Measurements from ENCODE around the gene FDXR. TPM values are rescaled to one million over a fixed set of nuclear protein-coding genes. Genes with fewer than 3 reads are reported as not detected.

The FDXR gene
- total and polyA plus RNA-seq, 9 of the 15 experiments (the other 6 are each of a cell fraction or from before 2014, with no cell fraction given), result 0.89 to 70.7 (median 30.9) TPM

GRCh38 chr17:74860872-74861661 lies 11.7 kb downstream of the FDXR start:
- Histone ChIP-seq H4K20me1 (replicated peaks; ENCODE audit: control insufficient read depth, insufficient read depth, low read length) (no peaks in the 10 kb centered on the region), H3K79me2 (ENCODE audit: control insufficient read depth, insufficient read depth, low read length) (no peaks in the 10 kb centered on the region), H3K9ac (ENCODE audit: insufficient read depth in 1 of 2, low read depth in 2 of 2, low read length in 2 of 2) (no peak overlapping the region), H2AFZ (ENCODE audit: low read depth, low read length) (no peak overlapping the region), H3K4me2 (ENCODE audit: insufficient read depth, low read length) (no peak overlapping the region), H3K4me3 (no peak overlapping the region), H3K9me3 (replicated peaks; ENCODE audit: control insufficient read depth, insufficient read depth, low read depth, low read length) (no peaks in the 10 kb centered on the region), H3K27ac (ENCODE audit: extremely low read depth, low read depth, low read length) (no peak overlapping the region), H3K4me1 (replicated peaks in 1 of 2; ENCODE audit: control insufficient read depth in 2 of 2, insufficient read depth in 2 of 2, low read length in 2 of 2) (peaks cover 12 to 60% of the 10 kb centered on the region in 2 experiments), H3K36me3 (ENCODE audit: control insufficient read depth, insufficient read depth, low read length) (peaks cover 37% of the 10 kb centered on the region; the same call in 2 of the 3 replicates), H3K27me3 (ENCODE audit: control insufficient read depth in 2 of 2, insufficient read depth in 2 of 2, low read length in 2 of 2) (peaks cover 0 to 10% of the 10 kb centered on the region in 2 experiments; a peak in 2 of 5 replicates), H3K9me1 (ENCODE audit: control insufficient read depth, insufficient read depth, low read length) (no peaks in the 10 kb centered on the region)
- intact Hi-C loops (cut with micrococcal nuclease), result no loop called here
- CTCF ChIA-PET (ENCODE audit: low intra/inter-chr PET ratio), result interaction anchor here (0.6 to 2.6 kb wide), 3 partner anchors 70 to 205 kb away, joined by 4 to 18 read pairs (median 7); no protein-coding TSS in a partner anchor
- POLR2A ChIA-PET, result interaction anchor here (1.1 to 8.0 kb wide), 3 partner anchors 12 to 114 kb away, joined by 3 to 62 read pairs (median 5); partner anchors contain the start of gene FDXR
- in situ Hi-C loops (cut with MboI), result no loop called here
- DNase-seq (ENCODE audit: extremely low read depth in 1 of 4, low spot score in 3 of 4), result no peak
- ATAC-seq, result no peak
- no peak for FAIRE-seq
- BruUV-seq (replicated peaks), result no TSS peak
- 100% methylated on average over 3 of the region's 96 CpGs for WGBS (ENCODE audit: insufficient coverage, low coverage, missing lambda C conversion rate)
- TF ChIP-seq, protein P1, sequence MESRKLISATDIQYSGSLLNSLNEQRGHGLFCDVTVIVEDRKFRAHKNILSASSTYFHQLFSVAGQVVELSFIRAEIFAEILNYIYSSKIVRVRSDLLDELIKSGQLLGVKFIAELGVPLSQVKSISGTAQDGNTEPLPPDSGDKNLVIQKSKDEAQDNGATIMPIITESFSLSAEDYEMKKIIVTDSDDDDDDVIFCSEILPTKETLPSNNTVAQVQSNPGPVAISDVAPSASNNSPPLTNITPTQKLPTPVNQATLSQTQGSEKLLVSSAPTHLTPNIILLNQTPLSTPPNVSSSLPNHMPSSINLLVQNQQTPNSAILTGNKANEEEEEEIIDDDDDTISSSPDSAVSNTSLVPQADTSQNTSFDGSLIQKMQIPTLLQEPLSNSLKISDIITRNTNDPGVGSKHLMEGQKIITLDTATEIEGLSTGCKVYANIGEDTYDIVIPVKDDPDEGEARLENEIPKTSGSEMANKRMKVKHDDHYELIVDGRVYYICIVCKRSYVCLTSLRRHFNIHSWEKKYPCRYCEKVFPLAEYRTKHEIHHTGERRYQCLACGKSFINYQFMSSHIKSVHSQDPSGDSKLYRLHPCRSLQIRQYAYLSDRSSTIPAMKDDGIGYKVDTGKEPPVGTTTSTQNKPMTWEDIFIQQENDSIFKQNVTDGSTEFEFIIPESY (CRISPR knock-in tag; IDR thresholded peaks at IDR 0.05), result peak; percentile 85
- TF ChIP-seq RBFOX2 (IDR thresholded peaks at IDR 0.05; ENCODE audit: low read depth, low read length), result peak; percentile 53
- TF ChIP-seq HNRNPL (IDR thresholded peaks at IDR 0.05; ENCODE audit: low read depth, low read length), result peak; percentile 30; the same call in 1 of the 2 replicates
- TF ChIP-seq POLR2G (IDR thresholded peaks at IDR 0.05; ENCODE audit: low read depth, low read length), result peak; percentile 60
- TF ChIP-seq MAFG (tag; conservative IDR thresholded peaks at IDR 0.05), result no peak
